Uterus (tissue), 2 donors: Measurements from ENCODE around the gene BEX5.

Experiments
- CTCF ChIP-seq, 4 experiments: fragments of 200-600 bp in 2 of 4; fragments of 450-650 bp in 2 of 4; sonication (generic) in 2 of 4; IDR thresholded peaks; one replicate each; pipeline ENCODE4 v1.5.1; 2016 to 2019; ENCODE audit warnings: antibody characterized with exemption in 4 of 4, mild to moderate bottlenecking in 2 of 4, moderate library complexity in 1 of 4
- POLR2A ChIP-seq, 2 donors: fragments of 450-650 bp; IDR thresholded peaks; one replicate each; pipeline ENCODE4 v1.6.1; 2016; ENCODE audit warnings: antibody characterized with exemption in 2 of 2, mild to moderate bottlenecking in 1 of 2, moderate library complexity in 1 of 2

- TF ChIP-seq CTCF (IDR thresholded peaks at IDR 0.05), result peak in 1 of 4 experiments; percentile 15
- no peak for TF ChIP-seq POLR2A (IDR thresholded peaks at IDR 0.05)
These were observed 1.4 kb downstream of the BEX5 start for GRCh38 chrX:102154218-102154860.
